Measurements from ENCODE around the gene IFTAP. TPM values are rescaled to one million over a fixed set of nuclear protein-coding genes. Genes with fewer than 3 reads are reported as not detected.

Gene IFTAP
- polyA plus RNA-seq, 1 experiment, result 9.3 TPM

GRCh38 chr11:36688571-36689291 is 94.4 kb downstream of the IFTAP start:
- POLR2A ChIA-PET, result no interaction called here
- no peak for TF ChIP-seq CTCF (IDR thresholded peaks at IDR 0.05; ENCODE audit: insufficient read depth, low read depth, low read length)
- H3K4me3 ChIP-seq (ENCODE audit: low read depth, low read length), result no peak overlapping the region
- CTCF ChIA-PET, result interaction anchor here (0.8 to 1.8 kb wide), 3 partner anchors 14 to 125 kb away, joined by 4 to 7 read pairs (median 5); no protein-coding TSS in a partner anchor
- peaks cover 2% of the 10 kb centered on the region; the same call in 1 of the 2 replicates for H3K27me3 ChIP-seq (ENCODE audit: control insufficient read depth, insufficient read depth, low read length)
- H3K36me3 ChIP-seq (ENCODE audit: control insufficient read depth, insufficient read depth, low read length), result no peaks in the 10 kb centered on the region
- no peak for DNase-seq (ENCODE audit: low read depth)

- no peak overlapping the region for H3K4me3 ChIP-seq (ENCODE audit: low read depth, low read length)
- no peak for DNase-seq (ENCODE audit: low read depth)
- ChIA-PET POLR2A (no interaction called here), CTCF (interaction anchor here (0.6 to 1.3 kb wide), 4 partner anchors 13 to 126 kb away, joined by 3 to 7 read pairs (median 4); no protein-coding TSS in a partner anchor)
- TF ChIP-seq CTCF (IDR thresholded peaks at IDR 0.05; ENCODE audit: insufficient read depth, low read depth, low read length), result no peak
- peaks cover 2% of the 10 kb centered on the region; the same call in 1 of the 2 replicates for H3K27me3 ChIP-seq (ENCODE audit: control insufficient read depth, insufficient read depth, low read length)
- H3K36me3 ChIP-seq (ENCODE audit: control insufficient read depth, insufficient read depth, low read length), result no peaks in the 10 kb centered on the region
Measured at GRCh38 chr11:36689442-36689841, 95.1 kb downstream of the IFTAP start.

- ChIA-PET CTCF (interaction anchor here (1.6 to 3.5 kb wide), 3 partner anchors 10 to 54 kb away, joined by 4 to 18 read pairs (median 15); no protein-coding TSS in a partner anchor), POLR2A (no interaction called here)
Measured at GRCh38 chr11:36692704-36693103, 98.4 kb downstream of the IFTAP start.

GRCh38 chr11:36693139-36693843 is 99.0 kb downstream of the IFTAP start:
- no peak for TF ChIP-seq CTCF (IDR thresholded peaks at IDR 0.05; ENCODE audit: insufficient read depth, low read depth, low read length)
- DNase-seq (ENCODE audit: low read depth), result no peak
- Histone ChIP-seq H3K27me3 (ENCODE audit: control insufficient read depth, insufficient read depth, low read length) (peaks cover 7% of the 10 kb centered on the region; the same call in 1 of the 2 replicates), H3K4me3 (ENCODE audit: low read depth, low read length) (no peak overlapping the region), H3K36me3 (ENCODE audit: control insufficient read depth, insufficient read depth, low read length) (no peaks in the 10 kb centered on the region)
- ChIA-PET CTCF (interaction anchor here (0.6 to 3.5 kb wide), 4 partner anchors 9 to 54 kb away, joined by 4 to 18 read pairs (median 10); no protein-coding TSS in a partner anchor), POLR2A (no interaction called here)

More at GRCh38 chr11:36692704-36693103, 98.4 kb downstream of the IFTAP start:
- Histone ChIP-seq H3K36me3 (ENCODE audit: control insufficient read depth, insufficient read depth, low read length) (no peaks in the 10 kb centered on the region), H3K27me3 (ENCODE audit: control insufficient read depth, insufficient read depth, low read length) (peaks cover 7% of the 10 kb centered on the region; the same call in 1 of the 2 replicates), H3K4me3 (ENCODE audit: low read depth, low read length) (no peak overlapping the region)
- no peak for TF ChIP-seq CTCF (IDR thresholded peaks at IDR 0.05; ENCODE audit: insufficient read depth, low read depth, low read length)
- no peak for DNase-seq (ENCODE audit: low read depth)

GRCh38 chr11:36695111-36695510 is 100.8 kb downstream of the IFTAP start:
- CTCF ChIA-PET, result no interaction called here
- no peak for DNase-seq (ENCODE audit: low read depth)
- Histone ChIP-seq H3K36me3 (ENCODE audit: control insufficient read depth, insufficient read depth, low read length) (no peaks in the 10 kb centered on the region), H3K27me3 (ENCODE audit: control insufficient read depth, insufficient read depth, low read length) (peaks cover 5% of the 10 kb centered on the region; the same call in 1 of the 2 replicates), H3K4me3 (ENCODE audit: low read depth, low read length) (no peak overlapping the region)
- TF ChIP-seq CTCF (IDR thresholded peaks at IDR 0.05; ENCODE audit: insufficient read depth, low read depth, low read length), result no peak
- POLR2A ChIA-PET, result no interaction called here
